Caco-2 (cell line): ENCODE data around the gene UBE2R2. TPM values are rescaled to one million over a fixed set of nuclear protein-coding genes. Genes with fewer than 3 reads are reported as not detected.
"Not testable (repeated sequence)": the region's sequence is repeated elsewhere in the genome, so short reads cannot be mapped to it uniquely, and the experiment has no call there.

Experiments used
- BruUV-seq: library from RNA; stranded (reverse); fragments of 400-500 nt; replicated peaks from 2 replicates; lab custom pipeline; 2021; lab: Mats Ljungman, UMichigan
- CTCF ChIA-PET: fragments of 300-600 bp; sonication (Branson Sonifier 250); formaldehyde crosslinking; loops from one replicate; lab custom pipeline; 2022; ENCODE audit warnings: antibody characterized with exemption; lab: Charles Lee
- POLR2A ChIA-PET: fragments of 300-600 bp; sonication (Branson Sonifier 250); formaldehyde crosslinking; loops from one replicate; lab custom pipeline; 2022; ENCODE audit warnings: antibody characterized with exemption; lab: Charles Lee
- DNase-seq, 2 experiments: peaks; one replicate each; pipeline versions ENCODE4 v3.0.0 to v3.0.0-alpha.2; 2020 to 2022
- H3K27me3 ChIP-seq: replicated peaks from 2 replicates; pipeline ENCODE4 v1.6.0; 2011; ENCODE audit warnings: low read length; ENCODE audit not compliant: control insufficient read depth, insufficient read depth
- H3K36me3 ChIP-seq: 2 replicates; pipeline ENCODE4 v1.5.1; 2011; ENCODE audit warnings: low read length; ENCODE audit not compliant: control insufficient read depth, insufficient read depth
- H3K4me1 ChIP-seq: fragments of 250-450 bp; sonication (Bioruptor Pico); 2 replicates; pipeline ENCODE4 v1.5.1; 2020; ENCODE audit warnings: mild to moderate bottlenecking
- H3K4me3 ChIP-seq: 2 replicates; pipeline ENCODE4 v1.5.1; 2011; ENCODE audit warnings: low read depth, mild to moderate bottlenecking, control low read depth, low read length
- H3K9me3 ChIP-seq: fragments of 250-450 bp; sonication (Bioruptor Pico); 2 replicates; pipeline ENCODE4 v1.5.1; 2020; ENCODE audit warnings: mild to moderate bottlenecking, moderate library complexity
- H3K27ac Mint-ChIP-seq: one replicate; pipeline ENCODE4 v1.8.0; 2022; ENCODE audit warnings: mixed read lengths; ENCODE audit not compliant: unreplicated experiment
- H3K27me3 Mint-ChIP-seq: one replicate; pipeline ENCODE4 v1.8.0; 2022; ENCODE audit warnings: mixed read lengths; ENCODE audit not compliant: insufficient read depth, unreplicated experiment
- H3K36me3 Mint-ChIP-seq: one replicate; pipeline ENCODE4 v1.8.0; 2022; ENCODE audit warnings: mild to moderate bottlenecking, mixed read lengths; ENCODE audit not compliant: insufficient read depth, unreplicated experiment
- H3K4me1 Mint-ChIP-seq: one replicate; pipeline ENCODE4 v1.8.0; 2022; ENCODE audit warnings: low read depth, mixed read lengths; ENCODE audit not compliant: unreplicated experiment
- H3K4me3 Mint-ChIP-seq: one replicate; pipeline ENCODE4 v1.8.0; 2022; ENCODE audit warnings: mild to moderate bottlenecking, moderate library complexity, mixed read lengths; ENCODE audit not compliant: unreplicated experiment
- H3K9me3 Mint-ChIP-seq: one replicate; pipeline ENCODE4 v1.8.0; 2022; ENCODE audit warnings: mixed read lengths; ENCODE audit not compliant: unreplicated experiment
- CTCF ChIP-seq, 2 experiments: fragments of 200-600 bp in 1 of 2; IDR thresholded peaks; 1 replicate in 1 of 2; 2 replicates in 1 of 2; pipeline versions ENCODE4 v1.5.1 to v1.8.0; 2011 to 2022; ENCODE audit warnings: antibody characterized with exemption in 1 of 2, control low read depth in 1 of 2, inconsistent platforms in 1 of 2, low read depth in 1 of 2, low read length in 1 of 2, mild to moderate bottlenecking in 1 of 2, moderate library complexity in 1 of 2; ENCODE audit not compliant: insufficient read depth in 1 of 2, severe bottlenecking in 1 of 2, unreplicated experiment in 1 of 2
- intact Hi-C: fragments of 100-400 bp; cut with micrococcal nuclease; formaldehyde crosslinking; loops from one replicate; pipeline ENCODE4 v1.10.0; 2022; ENCODE audit not compliant: unreplicated experiment
- total RNA-seq: library from RNA; stranded (reverse); gene quantifications from 2 replicates; pipeline ENCODE4 v1.2.3, GENCODE V29; 2022

Gene UBE2R2
- total RNA-seq, 1 experiment from 2014 or later, result 52.3 TPM

- H3K4me3 Mint-ChIP-seq, result no peak overlapping the region
- Histone ChIP-seq H3K36me3 (no peaks in the 10 kb centered on the region; the same call in 1 of the 2 replicates), H3K9me3 (no peaks in the 10 kb centered on the region), H3K4me3 (no peak overlapping the region), H3K4me1 (no peaks in the 10 kb centered on the region), H3K27me3 (no peaks in the 10 kb centered on the region)
- CTCF ChIA-PET, result no interaction called here
- no TSS peak for BruUV-seq
- intact Hi-C loops, result no loop called here
- H3K27me3 Mint-ChIP-seq, result no peaks in the 10 kb centered on the region
- H3K4me1 Mint-ChIP-seq, result no peaks in the 10 kb centered on the region
- no peaks in the 10 kb centered on the region for H3K9me3 Mint-ChIP-seq
- peaks cover 12% of the 10 kb centered on the region for H3K36me3 Mint-ChIP-seq
- POLR2A ChIA-PET, result no interaction called here
- no peak overlapping the region for H3K27ac Mint-ChIP-seq
- TF ChIP-seq CTCF (IDR thresholded peaks at IDR 0.05; ENCODE audit: insufficient read depth in 1 of 2, low read depth in 1 of 2, low read length in 1 of 2, severe bottlenecking in 1 of 2, unreplicated experiment in 1 of 2), result no peak
- no peak for DNase-seq
Measured at GRCh38 chr9:33867747-33868439, 50.9 kb downstream of the UBE2R2 start.

- no peak for DNase-seq
- Histone ChIP-seq H3K27me3 (no peaks in the 10 kb centered on the region), H3K4me3 (no peak overlapping the region), H3K36me3 (no peaks in the 10 kb centered on the region), H3K4me1 (no peaks in the 10 kb centered on the region), H3K9me3 (no peaks in the 10 kb centered on the region)
- BruUV-seq, result no TSS peak
- Mint-ChIP-seq H3K4me3 (no peak overlapping the region), H3K36me3 (peaks cover 12% of the 10 kb centered on the region), H3K27ac (no peak overlapping the region), H3K9me3 (no peaks in the 10 kb centered on the region), H3K4me1 (no peaks in the 10 kb centered on the region), H3K27me3 (no peaks in the 10 kb centered on the region)
- CTCF ChIA-PET, result no interaction called here
- TF ChIP-seq CTCF (IDR thresholded peaks at IDR 0.05; ENCODE audit: insufficient read depth in 1 of 2, low read depth in 1 of 2, low read length in 1 of 2, severe bottlenecking in 1 of 2, unreplicated experiment in 1 of 2), result no peak
- intact Hi-C loops, result no loop called here
- POLR2A ChIA-PET, result no interaction called here
Measured at GRCh38 chr9:33868440-33868973, 51.5 kb downstream of the UBE2R2 start.

- CTCF ChIA-PET, H3K9me3 Mint-ChIP-seq, H3K36me3 ChIP-seq, H3K27me3 ChIP-seq, intact Hi-C loops, H3K27ac Mint-ChIP-seq, H3K4me1 ChIP-seq, POLR2A ChIA-PET, DNase-seq, H3K4me3 ChIP-seq, BruUV-seq, H3K4me1 Mint-ChIP-seq, H3K4me3 Mint-ChIP-seq, H3K27me3 Mint-ChIP-seq, H3K9me3 ChIP-seq: not testable (repeated sequence)
- H3K36me3 Mint-ChIP-seq, result peaks cover 12% of the 10 kb centered on the region
Measured at GRCh38 chr9:33869243-33869642, 52.3 kb downstream of the UBE2R2 start.
